ENCODE data around the gene USP36.

The USP36 gene

DNA sequence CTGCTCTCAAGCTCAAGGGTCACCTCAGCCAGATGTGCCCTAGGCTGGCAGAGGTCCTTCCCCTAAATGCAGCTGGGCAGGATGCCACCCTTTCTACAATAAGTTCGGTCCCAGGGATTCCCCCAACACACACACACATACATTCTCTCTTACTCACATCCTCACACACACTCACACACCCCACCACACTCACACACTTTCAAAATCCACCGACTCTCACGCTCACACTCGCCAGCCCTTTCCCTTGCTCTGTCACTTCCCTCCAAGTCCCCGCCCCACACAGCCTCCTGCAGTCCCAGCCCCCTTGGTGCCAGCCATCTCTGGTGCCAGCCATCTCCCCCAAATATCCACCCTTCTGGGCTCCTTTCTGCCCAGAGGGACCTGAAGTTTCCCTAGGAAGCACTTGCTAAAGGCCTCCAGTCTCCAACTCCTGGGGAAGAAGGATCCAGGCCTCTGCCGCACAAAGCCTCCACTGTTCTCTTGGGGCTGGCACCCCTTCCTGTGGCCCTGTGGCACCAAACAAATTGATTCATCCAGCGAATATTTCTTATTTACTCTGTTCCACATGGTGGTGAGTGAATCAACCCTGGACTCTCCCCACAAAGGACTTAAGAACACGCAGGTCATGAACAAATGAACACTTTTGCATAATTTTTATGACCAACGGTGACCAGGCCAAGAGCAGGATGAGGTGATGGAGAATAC, 3.8 kb upstream of the USP36 start:
- no peak overlapping the region for H3K4me3 ChIP-seq
- H3K27ac ChIP-seq, result no peak overlapping the region
- DNase-seq (ENCODE audit: low spot score), result no peak
- TF ChIP-seq CTCF (IDR thresholded peaks at IDR 0.05), result no peak

DNA sequence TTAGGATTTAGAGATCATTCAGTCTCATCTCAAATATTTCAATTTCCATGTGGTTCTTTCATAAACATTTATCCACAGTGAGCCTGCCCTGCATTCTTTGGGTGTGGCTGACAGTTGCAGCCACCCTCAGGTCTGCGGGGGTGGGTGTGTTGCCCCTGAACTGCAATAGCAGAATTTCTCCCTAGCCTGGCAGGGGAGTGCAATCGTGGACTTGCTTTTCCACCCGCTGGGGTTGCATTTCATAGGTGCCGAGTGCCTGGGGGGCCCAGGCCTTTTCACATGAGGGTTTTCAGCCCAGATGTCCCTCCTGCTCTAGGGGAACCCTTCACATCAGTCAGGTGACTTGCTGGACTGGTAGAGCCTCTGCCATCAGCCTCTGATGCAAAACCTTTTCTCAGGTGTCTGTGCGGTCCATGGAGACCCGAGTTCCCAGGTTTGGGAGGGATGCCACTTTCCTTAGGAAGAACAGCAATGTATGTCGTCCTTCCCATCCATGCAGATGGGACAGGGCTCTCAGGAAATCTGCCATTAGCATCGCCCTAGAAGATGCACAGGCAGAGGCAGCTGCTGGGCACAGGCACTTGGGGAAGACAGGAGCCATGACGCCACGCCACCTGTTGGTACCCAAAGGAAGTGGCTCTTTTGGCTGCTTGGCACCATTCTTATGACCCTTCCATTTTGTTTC, 2.4 kb upstream of the USP36 start:
- H3K27ac ChIP-seq, result no peak overlapping the region
- H3K4me3 ChIP-seq, result no peak overlapping the region
- TF ChIP-seq CTCF (IDR thresholded peaks at IDR 0.05), result no peak
- peak; percentile 69 for DNase-seq (ENCODE audit: low spot score)

GRCh38 chr17:78840530-78840779, 159 bp downstream of the USP36 start:
- TF ChIP-seq CTCF (IDR thresholded peaks at IDR 0.05), result no peak
- DNase-seq (ENCODE audit: low spot score), result no peak
- peak overlapping the region; percentile 99 for H3K4me3 ChIP-seq
- peak overlapping the region; percentile 97 for H3K27ac ChIP-seq

- Histone ChIP-seq H3K4me3 (peak overlapping the region; percentile 99), H3K27ac (peak overlapping the region; percentile 97)
- TF ChIP-seq CTCF (IDR thresholded peaks at IDR 0.05), result no peak
- DNase-seq (ENCODE audit: low spot score), result peak; percentile 82
Measured at GRCh38 chr17:78839762-78840529, 668 bp downstream of the USP36 start.

- no peak for TF ChIP-seq CTCF (IDR thresholded peaks at IDR 0.05)
- Histone ChIP-seq H3K4me3 (peak overlapping the region; percentile 99), H3K27ac (peak overlapping the region; percentile 97)
- DNase-seq (ENCODE audit: low spot score), result no peak
Measured at GRCh38 chr17:78839235-78839761, 1.3 kb downstream of the USP36 start.

DNA sequence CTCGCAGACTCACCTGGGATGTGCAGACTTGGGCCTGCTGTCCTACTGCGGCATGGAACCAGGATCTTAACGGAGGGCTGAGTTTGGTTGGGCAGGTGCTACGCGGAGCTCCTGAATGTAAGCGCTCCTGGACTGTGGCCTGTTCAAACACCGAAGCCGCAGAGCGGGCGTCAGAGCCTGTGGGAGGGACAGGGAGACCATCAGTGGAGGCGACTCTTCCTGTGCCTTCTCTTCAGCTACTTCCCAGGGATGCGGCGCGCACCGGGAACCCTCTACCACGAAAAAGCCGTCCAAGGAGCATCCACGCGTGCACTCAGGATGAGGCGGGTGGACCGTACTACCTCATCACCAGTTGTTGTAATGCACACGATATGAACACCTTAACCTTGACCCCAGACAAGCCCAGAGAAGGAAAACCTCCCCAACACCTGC, 2.0 kb downstream of the USP36 start:
- DNase-seq (ENCODE audit: low spot score), result peak; percentile 78
- Histone ChIP-seq H3K27ac (no peak overlapping the region), H3K4me3 (peak overlapping the region; percentile 99)
- TF ChIP-seq CTCF (IDR thresholded peaks at IDR 0.05), result no peak

All from coronary artery (tissue), 2 donors.